K562 (cell line): ENCODE measurements around the gene CCDC92. TPM values are rescaled to one million over a fixed set of nuclear protein-coding genes. Genes with fewer than 3 reads are reported as not detected.

Experiments
- SMARCB1 ChIP-seq: IDR thresholded peaks from 2 replicates; pipeline ENCODE4 v1.6.1; 2011; ENCODE audit warnings: improper control_type of control experiment, low read depth; ENCODE audit not compliant: insufficient read length
- ZNF274 ChIP-seq: IDR thresholded peaks from 2 replicates; pipeline ENCODE4 v1.6.1; 2011; ENCODE audit warnings: low read depth, mild to moderate bottlenecking, low read length, moderate library complexity, borderline replicate concordance
- polyA plus RNA-seq, 8 experiments: library from polyadenylated mRNA; depleted of rRNA in 4 of 8; stranded (reverse) in 5 of 8; unstranded in 3 of 8; fragments of >200 nt; fragmentation: Nextera tagmentation in 2 of 8; fragmentation: Illumina TruSeq in 1 of 8; extraction: Ambion mirVana in 2 of 8; extraction: Trizol in 1 of 8; gene quantifications; 2 replicates each; pipeline versions ENCODE4 v1.2.1 to v1.2.3, GENCODE V29; 2011 to 2014; ENCODE audit warnings: inconsistent platforms in 1 of 8, missing spikeins in 1 of 8
- total RNA-seq, 7 experiments: library from RNA; depleted of rRNA in 6 of 7; stranded (reverse); fragments of >200 nt in 6 of 7; fragmentation: Illumina TruSeq in 2 of 7; extraction: Trizol in 2 of 7; gene quantifications; 2 replicates each; pipeline versions ENCODE4 v1.2.1 to v1.2.3, GENCODE V29; 2011 to 2021; ENCODE audit warnings: low replicate concordance in 1 of 7
- TF ChIP-seq, protein P1 (sequence below): fragments of 450-650 bp; IDR thresholded peaks from 2 replicates; pipeline ENCODE4 v1.6.1; 2016; ENCODE audit warnings: mild to moderate bottlenecking, moderate library complexity

CCDC92 gene
- total and polyA plus RNA-seq, 9 of the 15 experiments (the other 6 are each of a cell fraction or from before 2014, with no cell fraction given) = 0.27 to 5.9 (median 2.1) TPM

DNA sequence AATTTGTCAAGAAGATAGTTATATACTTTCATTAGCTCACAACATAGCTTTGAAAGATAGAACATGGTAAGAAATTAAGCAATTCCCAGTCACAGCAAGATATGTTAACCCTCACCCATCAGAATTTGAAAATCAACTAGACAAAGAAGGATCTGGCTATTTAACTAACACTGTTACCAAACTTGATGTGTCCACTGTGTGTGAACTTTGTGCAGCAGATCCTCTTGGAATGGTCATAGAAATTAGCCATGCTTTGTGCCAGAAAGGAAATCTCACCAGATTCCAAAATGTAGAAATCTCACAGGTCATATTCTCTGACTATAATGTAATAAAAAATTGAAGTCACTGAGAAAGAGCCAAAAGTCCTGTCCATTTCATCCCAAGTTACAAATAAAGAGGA is 46.5 kb upstream of the CCDC92 start (continued):
- TF ChIP-seq, protein P1, sequence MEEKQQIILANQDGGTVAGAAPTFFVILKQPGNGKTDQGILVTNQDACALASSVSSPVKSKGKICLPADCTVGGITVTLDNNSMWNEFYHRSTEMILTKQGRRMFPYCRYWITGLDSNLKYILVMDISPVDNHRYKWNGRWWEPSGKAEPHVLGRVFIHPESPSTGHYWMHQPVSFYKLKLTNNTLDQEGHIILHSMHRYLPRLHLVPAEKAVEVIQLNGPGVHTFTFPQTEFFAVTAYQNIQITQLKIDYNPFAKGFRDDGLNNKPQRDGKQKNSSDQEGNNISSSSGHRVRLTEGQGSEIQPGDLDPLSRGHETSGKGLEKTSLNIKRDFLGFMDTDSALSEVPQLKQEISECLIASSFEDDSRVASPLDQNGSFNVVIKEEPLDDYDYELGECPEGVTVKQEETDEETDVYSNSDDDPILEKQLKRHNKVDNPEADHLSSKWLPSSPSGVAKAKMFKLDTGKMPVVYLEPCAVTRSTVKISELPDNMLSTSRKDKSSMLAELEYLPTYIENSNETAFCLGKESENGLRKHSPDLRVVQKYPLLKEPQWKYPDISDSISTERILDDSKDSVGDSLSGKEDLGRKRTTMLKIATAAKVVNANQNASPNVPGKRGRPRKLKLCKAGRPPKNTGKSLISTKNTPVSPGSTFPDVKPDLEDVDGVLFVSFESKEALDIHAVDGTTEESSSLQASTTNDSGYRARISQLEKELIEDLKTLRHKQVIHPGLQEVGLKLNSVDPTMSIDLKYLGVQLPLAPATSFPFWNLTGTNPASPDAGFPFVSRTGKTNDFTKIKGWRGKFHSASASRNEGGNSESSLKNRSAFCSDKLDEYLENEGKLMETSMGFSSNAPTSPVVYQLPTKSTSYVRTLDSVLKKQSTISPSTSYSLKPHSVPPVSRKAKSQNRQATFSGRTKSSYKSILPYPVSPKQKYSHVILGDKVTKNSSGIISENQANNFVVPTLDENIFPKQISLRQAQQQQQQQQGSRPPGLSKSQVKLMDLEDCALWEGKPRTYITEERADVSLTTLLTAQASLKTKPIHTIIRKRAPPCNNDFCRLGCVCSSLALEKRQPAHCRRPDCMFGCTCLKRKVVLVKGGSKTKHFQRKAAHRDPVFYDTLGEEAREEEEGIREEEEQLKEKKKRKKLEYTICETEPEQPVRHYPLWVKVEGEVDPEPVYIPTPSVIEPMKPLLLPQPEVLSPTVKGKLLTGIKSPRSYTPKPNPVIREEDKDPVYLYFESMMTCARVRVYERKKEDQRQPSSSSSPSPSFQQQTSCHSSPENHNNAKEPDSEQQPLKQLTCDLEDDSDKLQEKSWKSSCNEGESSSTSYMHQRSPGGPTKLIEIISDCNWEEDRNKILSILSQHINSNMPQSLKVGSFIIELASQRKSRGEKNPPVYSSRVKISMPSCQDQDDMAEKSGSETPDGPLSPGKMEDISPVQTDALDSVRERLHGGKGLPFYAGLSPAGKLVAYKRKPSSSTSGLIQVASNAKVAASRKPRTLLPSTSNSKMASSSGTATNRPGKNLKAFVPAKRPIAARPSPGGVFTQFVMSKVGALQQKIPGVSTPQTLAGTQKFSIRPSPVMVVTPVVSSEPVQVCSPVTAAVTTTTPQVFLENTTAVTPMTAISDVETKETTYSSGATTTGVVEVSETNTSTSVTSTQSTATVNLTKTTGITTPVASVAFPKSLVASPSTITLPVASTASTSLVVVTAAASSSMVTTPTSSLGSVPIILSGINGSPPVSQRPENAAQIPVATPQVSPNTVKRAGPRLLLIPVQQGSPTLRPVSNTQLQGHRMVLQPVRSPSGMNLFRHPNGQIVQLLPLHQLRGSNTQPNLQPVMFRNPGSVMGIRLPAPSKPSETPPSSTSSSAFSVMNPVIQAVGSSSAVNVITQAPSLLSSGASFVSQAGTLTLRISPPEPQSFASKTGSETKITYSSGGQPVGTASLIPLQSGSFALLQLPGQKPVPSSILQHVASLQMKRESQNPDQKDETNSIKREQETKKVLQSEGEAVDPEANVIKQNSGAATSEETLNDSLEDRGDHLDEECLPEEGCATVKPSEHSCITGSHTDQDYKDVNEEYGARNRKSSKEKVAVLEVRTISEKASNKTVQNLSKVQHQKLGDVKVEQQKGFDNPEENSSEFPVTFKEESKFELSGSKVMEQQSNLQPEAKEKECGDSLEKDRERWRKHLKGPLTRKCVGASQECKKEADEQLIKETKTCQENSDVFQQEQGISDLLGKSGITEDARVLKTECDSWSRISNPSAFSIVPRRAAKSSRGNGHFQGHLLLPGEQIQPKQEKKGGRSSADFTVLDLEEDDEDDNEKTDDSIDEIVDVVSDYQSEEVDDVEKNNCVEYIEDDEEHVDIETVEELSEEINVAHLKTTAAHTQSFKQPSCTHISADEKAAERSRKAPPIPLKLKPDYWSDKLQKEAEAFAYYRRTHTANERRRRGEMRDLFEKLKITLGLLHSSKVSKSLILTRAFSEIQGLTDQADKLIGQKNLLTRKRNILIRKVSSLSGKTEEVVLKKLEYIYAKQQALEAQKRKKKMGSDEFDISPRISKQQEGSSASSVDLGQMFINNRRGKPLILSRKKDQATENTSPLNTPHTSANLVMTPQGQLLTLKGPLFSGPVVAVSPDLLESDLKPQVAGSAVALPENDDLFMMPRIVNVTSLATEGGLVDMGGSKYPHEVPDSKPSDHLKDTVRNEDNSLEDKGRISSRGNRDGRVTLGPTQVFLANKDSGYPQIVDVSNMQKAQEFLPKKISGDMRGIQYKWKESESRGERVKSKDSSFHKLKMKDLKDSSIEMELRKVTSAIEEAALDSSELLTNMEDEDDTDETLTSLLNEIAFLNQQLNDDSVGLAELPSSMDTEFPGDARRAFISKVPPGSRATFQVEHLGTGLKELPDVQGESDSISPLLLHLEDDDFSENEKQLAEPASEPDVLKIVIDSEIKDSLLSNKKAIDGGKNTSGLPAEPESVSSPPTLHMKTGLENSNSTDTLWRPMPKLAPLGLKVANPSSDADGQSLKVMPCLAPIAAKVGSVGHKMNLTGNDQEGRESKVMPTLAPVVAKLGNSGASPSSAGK = no peak
- no peak for TF ChIP-seq ZNF274
- no peak for TF ChIP-seq SMARCB1
- TF ChIP-seq, all 486 proteins: peak for 0
